K562 (cell line): ENCODE data around the gene HMGN5. TPM values are rescaled to one million over a fixed set of nuclear protein-coding genes. Genes with fewer than 3 reads are reported as not detected.

Experiments used
- ATAC-seq: fragments of 200-7000 bp; cut with Tn5 transposase; 3 replicates; pipeline ENCODE4 v1.9.1; 2020; ENCODE audit warnings: moderate library complexity
- BruUV-seq: library from RNA; stranded (reverse); fragments of 400-500 nt; replicated peaks from 2 replicates; lab custom pipeline; 2021; lab: Mats Ljungman, UMichigan
- CTCF ChIA-PET: fragments of 300-600 bp; formaldehyde crosslinking; extraction: SDS; loops from one replicate; lab custom pipeline; 2021; ENCODE audit warnings: low intra/inter-chr PET ratio; lab: Yijun Ruan, JAX
- POLR2A ChIA-PET: fragments of 300-600, 350-650 bp; sonication (Branson Sonifier 250); formaldehyde crosslinking; extraction: SDS; loops from one replicate; lab custom pipeline; 2021; ENCODE audit warnings: antibody characterized with exemption, inconsistent platforms; lab: Yijun Ruan, JAX
- DNase-seq, 4 experiments: peaks; one replicate each; pipeline versions ENCODE4 v3.0.0 to v3.0.0-alpha.2; 2011 to 2018; ENCODE audit warnings: low spot score in 3 of 4, mixed read lengths in 3 of 4; ENCODE audit errors: extremely low read depth in 1 of 4
- FAIRE-seq: peaks from 2 replicates; lab custom pipeline; 2011; peaks lifted over from hg19 to GRCh38; lab: Jason Lieb, UNC
- H2AFZ ChIP-seq: 2 replicates; pipeline ENCODE4 v1.6.0; 2011; ENCODE audit warnings: low read depth, low read length, control low read depth, inconsistent platforms
- H3K27ac ChIP-seq: fragments of 200-600 bp; 3 replicates; pipeline ENCODE4 v1.8.0; 2011; ENCODE audit warnings: low read depth, mild to moderate bottlenecking, control low read depth, inconsistent platforms, low read length, moderate library complexity, mixed read lengths; ENCODE audit errors: extremely low read depth
- H3K27me3 ChIP-seq, 2 experiments: fragments of 300-600 bp in 1 of 2; 2 replicates in 1 of 2; 3 replicates in 1 of 2; pipeline versions ENCODE4 v1.6.0 to v1.8.0; 2011; ENCODE audit warnings: inconsistent platforms in 2 of 2, low read length in 2 of 2, mild to moderate bottlenecking in 1 of 2, mixed read lengths in 1 of 2, moderate library complexity in 1 of 2; ENCODE audit not compliant: control insufficient read depth in 2 of 2, insufficient read depth in 2 of 2
- H3K36me3 ChIP-seq: fragments of 300-600 bp; 3 replicates; pipeline ENCODE4 v1.8.0; 2011; ENCODE audit warnings: mild to moderate bottlenecking, low read length, inconsistent platforms; ENCODE audit not compliant: control insufficient read depth, insufficient read depth
- H3K4me1 ChIP-seq, 2 experiments: fragments of 200-600 bp in 1 of 2; replicated peaks in 1 of 2; 2 replicates in 1 of 2; 3 replicates in 1 of 2; pipeline versions ENCODE4 v1.5.1 to v1.8.0; 2011; ENCODE audit warnings: inconsistent platforms in 2 of 2, low read length in 2 of 2, mild to moderate bottlenecking in 1 of 2, mixed read lengths in 1 of 2, moderate library complexity in 1 of 2; ENCODE audit not compliant: control insufficient read depth in 2 of 2, insufficient read depth in 2 of 2
- H3K4me2 ChIP-seq: 2 replicates; pipeline ENCODE4 v1.6.1; 2011; ENCODE audit warnings: low read length, control low read depth, inconsistent platforms, mixed read lengths; ENCODE audit not compliant: insufficient read depth
- H3K4me3 ChIP-seq: fragments of 200-600 bp; sonication (generic), shearing (Covaris generic); 2 replicates; pipeline ENCODE4 v1.5.1; 2016; ENCODE audit warnings: control low read depth, inconsistent platforms
- H3K79me2 ChIP-seq: fragments of 200-600 bp; 3 replicates; pipeline ENCODE4 v1.8.0; 2011; ENCODE audit warnings: low read length, inconsistent platforms; ENCODE audit not compliant: control insufficient read depth, insufficient read depth
- H3K9ac ChIP-seq, 2 experiments: 2 replicates each; pipeline versions ENCODE4 v1.6.0 to v1.6.1; 2011; ENCODE audit warnings: low read depth in 2 of 2, low read length in 2 of 2, control low read depth in 1 of 2, inconsistent platforms in 1 of 2, mild to moderate bottlenecking in 1 of 2, mixed read lengths in 1 of 2; ENCODE audit not compliant: insufficient read depth in 1 of 2
- H3K9me1 ChIP-seq: one replicate; pipeline ENCODE4 v1.6.0; 2011; ENCODE audit warnings: inconsistent platforms, mild to moderate bottlenecking, low read length, moderate library complexity; ENCODE audit not compliant: control insufficient read depth, insufficient read depth
- H3K9me3 ChIP-seq: replicated peaks from 2 replicates; pipeline ENCODE4 v1.5.1; 2011; ENCODE audit warnings: low read depth, low read length, inconsistent platforms; ENCODE audit not compliant: control insufficient read depth, insufficient read depth
- H4K20me1 ChIP-seq: replicated peaks from 2 replicates; pipeline ENCODE4 v1.6.1; 2011; ENCODE audit warnings: low read length, inconsistent platforms, mixed read lengths; ENCODE audit not compliant: control insufficient read depth, insufficient read depth
- ADNP ChIP-seq: fragments of 200-800 bp; sonication (Bioruptor generic); IDR thresholded peaks from 2 replicates; pipeline ENCODE4 v1.6.1; 2016; ENCODE audit warnings: missing genetic modification characterization, missing compliant biosample characterization
- CBFB ChIP-seq: sonication (generic); formaldehyde crosslinking; IDR thresholded peaks from 2 replicates; pipeline ENCODE4 v1.4.0; 2020; ENCODE audit warnings: mild to moderate bottlenecking, missing genetic modification reagents
- CHD4 ChIP-seq: fragments of 200-600 bp; sonication (generic); IDR thresholded peaks from 3 replicates; pipeline ENCODE4 v1.6.1; 2012; ENCODE audit warnings: low read depth, mild to moderate bottlenecking, mixed read lengths, low read length, inconsistent platforms; ENCODE audit not compliant: insufficient read depth, insufficient replicate concordance, poor library complexity, severe bottlenecking
- ILF3 ChIP-seq: fragments of 450-650 bp; IDR thresholded peaks from 2 replicates; pipeline ENCODE4 v1.6.1; 2018; ENCODE audit warnings: antibody characterized with exemption, mild to moderate bottlenecking, moderate library complexity, borderline replicate concordance
- KHSRP ChIP-seq: fragments of 450-650 bp; IDR thresholded peaks from 2 replicates; pipeline ENCODE4 v1.6.1; 2017
- LCOR ChIP-seq: sonication (generic); formaldehyde crosslinking; IDR thresholded peaks from 2 replicates; pipeline ENCODE4 v1.8.0; 2022; ENCODE audit warnings: mild to moderate bottlenecking, missing genetic modification reagents
- MED1 ChIP-seq: sonication (generic); formaldehyde crosslinking; IDR thresholded peaks from 2 replicates; pipeline ENCODE4 v1.8.1; 2023; ENCODE audit warnings: missing genetic modification reagents, borderline replicate concordance
- POLR2G ChIP-seq: fragments of 200-400 bp; formaldehyde crosslinking; IDR thresholded peaks from 2 replicates; pipeline ENCODE4 v1.6.1; 2017; ENCODE audit warnings: low read depth, mild to moderate bottlenecking, antibody characterized with exemption, low read length, moderate library complexity
- RBFOX2 ChIP-seq: fragments of 200-400 bp; formaldehyde crosslinking; IDR thresholded peaks from 2 replicates; pipeline ENCODE4 v1.6.1; 2017; ENCODE audit warnings: low read depth, mild to moderate bottlenecking, low read length, moderate library complexity
- SIRT6 ChIP-seq: IDR thresholded peaks from one replicate; pipeline ENCODE4 v1.6.1; 2012; ENCODE audit warnings: low read depth, mild to moderate bottlenecking, control low read depth, inconsistent platforms, low read length, moderate library complexity
- SRSF3 ChIP-seq: fragments of 200-400 bp; formaldehyde crosslinking; IDR thresholded peaks from 2 replicates; pipeline ENCODE4 v1.6.1; 2016; ENCODE audit warnings: mild to moderate bottlenecking, low read length, moderate library complexity; ENCODE audit not compliant: insufficient read depth
- TAF1 ChIP-seq: IDR thresholded peaks from 2 replicates; pipeline ENCODE4 v1.6.1; 2011; ENCODE audit warnings: mild to moderate bottlenecking, low read length, moderate library complexity; ENCODE audit not compliant: insufficient read depth, control insufficient read depth, severe bottlenecking; ENCODE audit errors: extremely low read depth
- TAF9B ChIP-seq: fragments of 450-650 bp; IDR thresholded peaks from 2 replicates; pipeline ENCODE4 v1.6.1; 2018; ENCODE audit warnings: mild to moderate bottlenecking; ENCODE audit not compliant: partially characterized antibody
- whole genome bisulfite sequencing: fragments of 100-300 bp; shearing (Covaris generic); methylation state at CpG from one replicate; pipeline ENCODE4 v1.1.6; 2016; ENCODE audit warnings: low coverage, mixed read lengths; ENCODE audit not compliant: insufficient coverage; ENCODE audit errors: missing lambda C conversion rate; 5-methylcytosine and 5-hydroxymethylcytosine counted together
- in situ Hi-C: fragments of 300-500 bp; cut with MboI; formaldehyde crosslinking; loops from 4 replicates; pipeline ENCODE4 v1.15.0; 2018; ENCODE audit warnings: inconsistent platforms, mixed read lengths
- intact Hi-C: fragments of 100-400 bp; cut with micrococcal nuclease; formaldehyde crosslinking; loops from 2 replicates; pipeline ENCODE4 v1.14.2; 2022
- polyA plus RNA-seq, 8 experiments: library from polyadenylated mRNA; depleted of rRNA in 4 of 8; stranded (reverse) in 5 of 8; unstranded in 3 of 8; fragments of >200 nt; fragmentation: Nextera tagmentation in 2 of 8; fragmentation: Illumina TruSeq in 1 of 8; extraction: Ambion mirVana in 2 of 8; extraction: Trizol in 1 of 8; gene quantifications; 2 replicates each; pipeline versions ENCODE4 v1.2.1 to v1.2.3, GENCODE V29; 2011 to 2014; ENCODE audit warnings: inconsistent platforms in 1 of 8, missing spikeins in 1 of 8
- total RNA-seq, 7 experiments: library from RNA; depleted of rRNA in 6 of 7; stranded (reverse); fragments of >200 nt in 6 of 7; fragmentation: Illumina TruSeq in 2 of 7; extraction: Trizol in 2 of 7; gene quantifications; 2 replicates each; pipeline versions ENCODE4 v1.2.1 to v1.2.3, GENCODE V29; 2011 to 2021; ENCODE audit warnings: low replicate concordance in 1 of 7
- TF ChIP-seq, protein P1 (sequence below): sonication (generic); formaldehyde crosslinking; IDR thresholded peaks from 2 replicates; pipeline ENCODE4 v1.8.0; 2023; ENCODE audit warnings: mild to moderate bottlenecking, missing genetic modification reagents
- TF ChIP-seq, protein P2 (sequence below): fragments of 150-350 bp; conservative IDR thresholded peaks from 2 replicates; pipeline ENCODE4 v1.6.1; 2014; ENCODE audit warnings: low read length

The HMGN5 gene
- total and polyA plus RNA-seq, 9 of the 15 experiments (the other 6 are each of a cell fraction or from before 2014, with no cell fraction given): 2.5 to 56.1 (median 7.0) TPM

- Histone ChIP-seq H3K4me3 (no peak overlapping the region), H4K20me1 (no peaks in the 10 kb centered on the region), H3K4me2 (no peak overlapping the region), H3K4me1 (peaks cover 0 to 3% of the 10 kb centered on the region in 2 experiments; a peak in 1 of 5 replicates), H3K36me3 (no peaks in the 10 kb centered on the region), H3K9ac (no peak overlapping the region), H2AFZ (no peak overlapping the region), H3K79me2 (no peaks in the 10 kb centered on the region), H3K9me1 (no peaks in the 10 kb centered on the region), H3K27ac (no peak overlapping the region), H3K9me3 (no peaks in the 10 kb centered on the region), H3K27me3 (no peaks in the 10 kb centered on the region)
- no TSS peak for BruUV-seq
- DNase-seq (no peak), FAIRE-seq (no peak), ATAC-seq (no peak)
- CTCF ChIA-PET: no interaction called here
- POLR2A ChIA-PET: no interaction called here
- TF ChIP-seq SRSF3 (no peak), TAF9B (no peak), POLR2G (no peak), KHSRP (no peak), RBFOX2 (no peak), MED1 (no peak), SIRT6 (no peak), CBFB (CRISPR knock-in tag) (no peak), TAF1 (no peak), ADNP (tag) (no peak), LCOR (CRISPR knock-in tag) (no peak), ILF3 (no peak), CHD4 (no peak)
- TF ChIP-seq, protein P1, sequence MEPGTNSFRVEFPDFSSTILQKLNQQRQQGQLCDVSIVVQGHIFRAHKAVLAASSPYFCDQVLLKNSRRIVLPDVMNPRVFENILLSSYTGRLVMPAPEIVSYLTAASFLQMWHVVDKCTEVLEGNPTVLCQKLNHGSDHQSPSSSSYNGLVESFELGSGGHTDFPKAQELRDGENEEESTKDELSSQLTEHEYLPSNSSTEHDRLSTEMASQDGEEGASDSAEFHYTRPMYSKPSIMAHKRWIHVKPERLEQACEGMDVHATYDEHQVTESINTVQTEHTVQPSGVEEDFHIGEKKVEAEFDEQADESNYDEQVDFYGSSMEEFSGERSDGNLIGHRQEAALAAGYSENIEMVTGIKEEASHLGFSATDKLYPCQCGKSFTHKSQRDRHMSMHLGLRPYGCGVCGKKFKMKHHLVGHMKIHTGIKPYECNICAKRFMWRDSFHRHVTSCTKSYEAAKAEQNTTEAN (CRISPR knock-in tag): no peak
- TF ChIP-seq, protein P2, sequence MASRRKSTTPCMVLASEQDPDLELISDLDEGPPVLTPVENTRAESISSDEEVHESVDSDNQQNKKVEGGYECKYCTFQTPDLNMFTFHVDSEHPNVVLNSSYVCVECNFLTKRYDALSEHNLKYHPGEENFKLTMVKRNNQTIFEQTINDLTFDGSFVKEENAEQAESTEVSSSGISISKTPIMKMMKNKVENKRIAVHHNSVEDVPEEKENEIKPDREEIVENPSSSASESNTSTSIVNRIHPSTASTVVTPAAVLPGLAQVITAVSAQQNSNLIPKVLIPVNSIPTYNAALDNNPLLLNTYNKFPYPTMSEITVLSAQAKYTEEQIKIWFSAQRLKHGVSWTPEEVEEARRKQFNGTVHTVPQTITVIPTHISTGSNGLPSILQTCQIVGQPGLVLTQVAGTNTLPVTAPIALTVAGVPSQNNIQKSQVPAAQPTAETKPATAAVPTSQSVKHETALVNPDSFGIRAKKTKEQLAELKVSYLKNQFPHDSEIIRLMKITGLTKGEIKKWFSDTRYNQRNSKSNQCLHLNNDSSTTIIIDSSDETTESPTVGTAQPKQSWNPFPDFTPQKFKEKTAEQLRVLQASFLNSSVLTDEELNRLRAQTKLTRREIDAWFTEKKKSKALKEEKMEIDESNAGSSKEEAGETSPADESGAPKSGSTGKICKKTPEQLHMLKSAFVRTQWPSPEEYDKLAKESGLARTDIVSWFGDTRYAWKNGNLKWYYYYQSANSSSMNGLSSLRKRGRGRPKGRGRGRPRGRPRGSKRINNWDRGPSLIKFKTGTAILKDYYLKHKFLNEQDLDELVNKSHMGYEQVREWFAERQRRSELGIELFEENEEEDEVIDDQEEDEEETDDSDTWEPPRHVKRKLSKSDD: no peak
- WGBS: no CpG with 5 or more reads among the region's 1 CpG
- intact Hi-C loops: no loop called here
- in situ Hi-C loops: no loop called here
These were observed 35.8 kb upstream of the HMGN5 start for GRCh38 chrX:81237516-81237915.
